UCSD-AML1 (cell line): ENCODE results near the gene PDE2A.
"Not testable (repeated sequence)": the region's sequence is repeated elsewhere in the genome, so short reads cannot be mapped to it uniquely, and the experiment has no call there.

ENCODE experiments used
- DNase-seq: peaks from one replicate; lab custom pipeline; 2025; ENCODE audit not compliant: unreplicated experiment; lab: John Stamatoyannopoulos, UW

The PDE2A gene

DNA sequence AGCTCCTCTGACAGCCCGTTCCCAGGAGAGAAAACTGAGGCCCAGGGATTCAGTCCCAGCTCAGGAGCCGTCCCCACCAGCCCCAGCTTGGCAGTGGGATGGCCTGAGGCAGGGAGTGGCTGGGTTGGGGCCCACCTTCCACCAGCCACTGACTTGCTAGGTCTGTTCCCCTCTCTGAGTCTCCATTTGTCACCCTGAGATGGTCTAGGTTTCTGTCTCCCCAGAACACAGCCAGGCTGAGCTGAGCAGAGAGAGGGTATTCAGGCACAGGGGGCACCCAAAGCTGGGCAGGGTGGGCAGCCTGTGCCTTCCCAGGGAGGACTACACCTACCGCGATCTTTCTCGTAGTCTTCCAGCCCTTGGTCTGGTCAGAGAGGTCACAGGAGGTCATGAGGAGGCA, 95.7 kb downstream of the PDE2A start:
- no peak for DNase-seq

DNA sequence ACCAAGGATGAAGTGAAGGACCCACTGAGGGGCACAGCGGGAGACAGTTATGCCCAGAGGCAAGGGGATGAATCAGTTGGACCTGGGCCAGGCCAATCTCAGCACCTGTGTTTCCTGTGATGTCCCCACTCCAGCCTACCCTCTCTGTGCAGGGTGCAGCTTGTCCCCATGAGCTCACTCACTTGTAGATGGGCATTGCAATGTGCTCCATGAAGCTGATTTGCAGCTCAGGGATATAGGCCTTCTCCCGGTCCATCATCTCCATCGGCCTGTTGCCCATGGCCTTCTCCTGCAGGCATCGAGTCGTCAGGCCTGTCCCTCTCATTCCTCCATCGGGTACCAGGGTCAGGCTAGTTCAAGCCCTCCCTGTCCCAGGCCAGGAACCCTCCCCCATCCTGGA, 96.2 kb downstream of the PDE2A start:
- DNase-seq, result no peak

DNA sequence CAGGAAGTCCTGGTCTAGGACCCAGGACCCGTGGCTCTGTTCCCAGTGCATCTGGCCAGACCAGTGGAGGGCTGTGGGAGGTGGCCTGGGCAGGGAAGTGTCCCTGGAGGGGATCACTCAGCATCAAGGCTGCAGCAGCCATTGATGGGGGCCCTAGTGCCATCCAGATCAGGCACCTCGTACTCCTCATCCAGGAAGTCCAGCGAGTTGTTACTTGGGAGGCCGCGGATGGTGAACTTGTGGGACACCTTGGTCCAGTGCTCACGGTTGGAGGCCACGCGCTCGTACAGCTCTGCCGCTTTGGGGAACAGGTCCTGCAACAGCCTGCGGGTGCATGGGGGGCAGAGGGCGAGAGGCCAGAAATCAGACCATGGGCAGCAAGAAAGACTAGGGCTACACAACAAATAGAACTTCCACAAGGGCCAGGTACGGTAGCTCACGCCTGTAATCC, 96.9 kb downstream of the PDE2A start:
- no peak for DNase-seq

DNA sequence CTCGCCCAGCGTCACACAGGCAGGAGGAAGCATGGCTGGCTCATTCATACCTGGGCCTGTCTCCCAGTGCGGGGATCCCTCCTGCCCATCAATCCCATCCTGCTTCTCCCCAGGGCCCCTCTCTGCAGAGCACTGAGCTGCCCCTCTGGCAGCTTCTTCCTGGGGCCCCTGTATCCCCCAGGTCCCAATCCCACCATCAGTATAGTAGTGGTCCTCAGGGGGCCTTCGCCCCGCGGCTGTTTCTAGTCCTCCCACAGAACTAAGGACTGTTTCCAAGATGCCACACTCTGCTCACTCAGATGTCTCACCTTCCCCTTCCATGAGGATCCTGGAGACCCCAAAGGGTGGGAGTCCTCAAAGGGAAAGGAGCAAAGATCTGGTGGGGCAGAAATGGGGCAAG, 97.6 kb downstream of the PDE2A start:
- no peak for DNase-seq

DNA sequence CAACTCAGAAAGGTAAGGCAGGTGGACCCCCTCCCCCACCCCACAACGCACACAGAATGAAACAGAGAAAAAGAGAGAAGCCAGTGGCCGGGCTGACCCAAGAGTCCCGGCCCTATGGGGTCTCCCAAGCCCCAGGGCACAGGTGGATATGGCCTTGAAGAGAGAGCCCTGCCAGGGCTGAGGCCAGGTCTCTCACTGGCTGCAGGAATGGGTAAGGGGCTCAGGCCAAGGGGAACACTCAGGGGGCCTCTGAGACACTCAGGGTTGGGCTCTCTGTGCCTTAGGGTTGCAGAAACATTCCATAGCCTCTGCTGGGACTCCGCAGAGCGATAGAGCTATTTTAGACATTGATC, 98.0 kb downstream of the PDE2A start:
- DNase-seq, result no peak

DNA sequence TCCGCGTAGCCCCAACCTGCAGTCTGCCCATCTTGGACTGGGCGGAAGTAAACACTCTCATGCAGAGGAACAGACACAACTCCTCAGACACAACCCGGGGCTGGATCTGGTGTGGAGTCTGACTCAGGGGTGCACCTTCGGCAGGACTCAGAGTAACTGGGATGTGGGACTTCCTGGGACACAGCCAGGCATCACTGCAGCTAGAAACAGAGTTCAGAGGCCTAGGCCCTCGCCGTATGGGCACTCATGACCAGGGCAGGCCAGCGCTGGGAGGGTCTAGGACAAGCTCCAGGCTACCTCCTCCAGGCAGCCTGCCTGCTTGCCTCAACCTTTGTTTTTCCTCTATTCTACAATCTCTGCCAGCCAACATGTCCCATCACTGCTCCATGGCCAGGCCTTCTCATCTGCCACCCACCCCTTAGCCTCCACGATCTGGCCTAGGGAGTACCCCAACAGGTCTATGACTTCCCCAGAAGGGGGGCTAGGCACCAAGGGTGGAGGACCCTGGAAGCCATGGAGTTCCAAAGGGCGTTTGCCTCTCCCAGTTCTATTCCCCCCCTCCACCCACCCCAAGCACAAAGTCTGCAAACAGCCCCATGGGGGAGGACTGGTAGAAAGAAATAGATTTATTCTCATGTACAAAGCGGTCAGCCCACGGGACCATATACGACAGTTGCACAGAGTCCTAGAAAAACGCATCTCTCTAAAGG, 98.5 kb downstream of the PDE2A start:
- no peak for DNase-seq

DNA sequence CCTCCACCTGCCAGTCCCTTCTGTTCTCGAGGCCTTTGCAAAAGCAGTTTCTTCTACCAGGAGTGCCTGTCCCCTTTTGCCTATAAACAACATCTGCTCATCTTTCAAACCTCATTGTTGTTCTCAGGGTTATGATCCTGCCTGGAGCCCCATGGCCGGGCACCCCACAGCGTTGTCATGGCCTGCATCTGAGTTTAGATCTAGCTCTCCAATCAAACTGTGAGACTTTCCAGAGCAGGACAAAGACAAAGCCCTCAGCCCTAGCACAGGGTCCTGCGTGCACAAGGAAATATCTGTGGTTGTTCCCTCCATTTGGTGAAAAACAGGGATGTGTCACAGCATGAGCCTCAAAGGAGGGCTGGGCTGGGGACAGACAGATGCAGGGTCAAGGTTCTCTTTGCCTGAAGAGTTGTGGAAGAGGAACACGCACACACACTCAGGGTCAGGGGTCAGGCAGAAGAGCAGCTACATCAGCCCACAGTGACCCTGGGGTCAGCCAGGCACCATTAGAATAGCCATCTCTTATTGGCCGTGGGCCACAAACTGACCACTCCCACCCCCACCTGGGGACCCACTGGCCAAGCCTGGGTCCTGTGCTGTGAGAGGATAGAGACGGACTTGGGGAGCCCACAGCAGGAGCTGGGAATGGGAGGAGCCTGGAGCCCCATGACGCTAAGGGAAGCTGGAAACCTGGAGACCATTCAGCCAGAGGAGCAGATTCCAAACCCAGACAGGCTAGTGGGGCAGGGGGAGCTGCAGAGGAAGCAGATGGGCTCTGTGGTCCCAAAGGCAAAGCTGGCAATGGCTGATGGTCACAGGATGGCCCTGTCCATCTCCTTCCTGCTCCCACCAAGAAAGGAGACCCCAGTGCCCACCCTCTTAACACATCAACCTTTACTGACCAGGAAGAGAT, 99.4 kb downstream of the PDE2A start:
- DNase-seq, result no peak

DNA sequence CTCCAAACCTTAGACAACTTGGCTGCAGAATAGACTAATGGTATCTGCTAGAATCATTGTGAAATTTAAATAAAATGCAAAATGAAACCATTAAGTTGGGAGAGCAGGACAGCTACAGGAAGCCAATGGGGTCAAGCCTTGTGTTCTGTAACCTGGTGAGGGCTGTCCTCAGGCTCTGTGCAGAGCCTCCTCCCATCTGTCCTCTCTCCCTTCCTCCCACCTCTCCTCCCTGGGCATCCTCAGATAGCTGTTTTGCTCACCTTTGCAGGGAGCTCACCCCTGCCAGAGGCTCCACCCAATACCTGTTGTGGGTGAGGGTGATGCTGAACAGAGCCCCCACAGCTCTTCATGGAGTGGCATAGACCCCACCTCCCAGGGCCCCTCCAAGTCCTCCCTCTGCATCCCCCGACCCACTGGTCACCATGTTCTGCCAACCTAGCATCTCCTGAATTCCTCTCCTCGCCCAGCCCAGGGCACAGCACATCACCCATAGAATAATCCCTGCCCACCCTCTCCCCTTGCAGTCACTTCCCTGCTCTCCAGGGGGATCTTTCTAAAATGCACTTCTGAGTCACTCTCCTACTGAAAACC, 100.3 kb downstream of the PDE2A start:
- no peak for DNase-seq

DNA sequence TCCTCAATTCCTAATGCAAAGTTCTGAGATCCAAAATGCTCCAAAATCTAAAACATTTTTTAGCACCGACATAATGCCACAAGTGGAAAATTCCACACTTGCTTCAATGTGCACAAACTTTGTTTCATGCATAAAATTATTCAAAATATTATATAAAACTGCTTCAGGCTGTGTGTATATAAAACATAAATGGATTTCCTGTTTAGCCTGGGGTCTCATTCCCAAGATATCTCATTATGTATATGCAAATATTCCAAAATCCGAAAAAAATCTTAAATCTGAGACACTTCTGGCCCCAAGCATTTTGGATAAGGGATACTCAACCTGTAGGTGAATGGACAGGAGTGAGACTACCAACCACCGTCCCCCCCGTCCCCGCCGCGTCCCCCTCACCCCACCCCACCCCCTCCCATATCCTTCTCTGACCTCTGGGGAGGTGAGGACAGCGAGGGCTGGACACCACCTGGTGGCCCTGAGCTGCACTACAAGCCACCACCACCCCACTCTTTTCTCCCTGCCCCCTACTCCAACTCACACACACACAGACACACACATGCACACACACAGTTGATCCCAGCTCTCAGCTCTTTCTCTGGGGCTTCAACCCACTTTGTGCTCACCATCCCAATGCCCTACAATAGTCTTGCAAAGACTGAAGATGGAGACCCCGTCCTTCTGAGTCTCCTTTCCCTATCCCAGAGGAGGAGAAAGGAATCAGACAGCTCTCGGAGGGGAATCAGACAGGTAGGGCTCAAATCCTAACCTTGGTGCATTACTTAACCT, 101.0 kb downstream of the PDE2A start:
- DNase-seq, result peak; percentile 38

DNA sequence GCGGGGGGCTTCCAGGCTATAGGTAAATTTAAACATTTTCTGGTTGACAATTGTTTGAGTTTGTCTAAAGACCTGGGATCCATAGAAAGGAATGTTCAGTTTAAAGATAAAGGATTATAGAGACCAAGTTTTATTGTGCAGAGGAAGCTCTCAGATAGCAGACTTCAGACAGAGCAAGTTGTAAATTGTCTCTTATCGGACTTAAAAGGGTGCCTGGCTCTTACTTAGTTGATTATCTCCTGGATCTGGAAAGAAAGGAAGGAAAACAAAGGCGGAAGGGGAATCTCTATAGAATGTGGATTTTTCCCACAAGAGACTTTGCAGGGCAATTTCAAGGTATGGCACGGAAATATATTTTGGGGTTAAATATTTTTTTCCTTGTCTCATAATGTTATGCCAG, 101.7 kb downstream of the PDE2A start:
- DNase-seq, result not testable (repeated sequence)

DNA sequence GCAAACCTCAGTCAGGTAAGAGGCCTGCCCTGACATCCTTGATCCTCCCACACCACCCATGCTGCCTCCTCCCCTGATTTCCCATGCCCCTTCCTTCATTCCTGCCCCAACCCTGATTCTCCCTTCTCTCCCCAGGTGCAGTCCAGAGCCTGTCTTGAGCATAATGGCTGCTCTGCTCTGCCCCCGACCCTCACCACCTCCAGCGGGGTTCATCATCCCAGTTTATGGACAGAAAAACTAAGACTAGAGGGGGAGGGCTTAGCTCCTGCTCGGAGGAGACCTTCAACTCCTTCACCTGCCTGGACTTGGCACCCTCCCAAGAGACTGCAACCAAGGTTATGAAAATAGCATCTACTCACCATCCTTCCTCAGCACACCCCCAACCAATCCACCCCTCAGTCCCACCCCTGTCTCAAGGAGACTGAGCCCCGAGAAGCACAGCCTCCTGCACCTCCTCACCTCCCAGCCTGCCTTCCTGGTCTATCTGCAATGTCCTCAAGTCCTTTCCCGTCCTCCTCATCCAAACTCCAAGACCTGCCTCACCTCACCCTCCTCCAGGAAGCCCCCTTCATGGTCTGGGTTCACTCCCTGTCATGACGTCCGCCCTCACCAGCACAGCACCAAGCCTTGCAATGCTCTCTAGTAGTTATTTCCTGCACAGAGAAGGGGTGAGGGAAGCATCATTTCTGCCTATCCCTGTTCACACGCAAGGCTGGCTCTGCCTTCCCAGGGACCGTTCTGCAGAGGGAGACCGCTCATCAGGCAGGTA, 103.1 kb downstream of the PDE2A start:
- no peak for DNase-seq

DNA sequence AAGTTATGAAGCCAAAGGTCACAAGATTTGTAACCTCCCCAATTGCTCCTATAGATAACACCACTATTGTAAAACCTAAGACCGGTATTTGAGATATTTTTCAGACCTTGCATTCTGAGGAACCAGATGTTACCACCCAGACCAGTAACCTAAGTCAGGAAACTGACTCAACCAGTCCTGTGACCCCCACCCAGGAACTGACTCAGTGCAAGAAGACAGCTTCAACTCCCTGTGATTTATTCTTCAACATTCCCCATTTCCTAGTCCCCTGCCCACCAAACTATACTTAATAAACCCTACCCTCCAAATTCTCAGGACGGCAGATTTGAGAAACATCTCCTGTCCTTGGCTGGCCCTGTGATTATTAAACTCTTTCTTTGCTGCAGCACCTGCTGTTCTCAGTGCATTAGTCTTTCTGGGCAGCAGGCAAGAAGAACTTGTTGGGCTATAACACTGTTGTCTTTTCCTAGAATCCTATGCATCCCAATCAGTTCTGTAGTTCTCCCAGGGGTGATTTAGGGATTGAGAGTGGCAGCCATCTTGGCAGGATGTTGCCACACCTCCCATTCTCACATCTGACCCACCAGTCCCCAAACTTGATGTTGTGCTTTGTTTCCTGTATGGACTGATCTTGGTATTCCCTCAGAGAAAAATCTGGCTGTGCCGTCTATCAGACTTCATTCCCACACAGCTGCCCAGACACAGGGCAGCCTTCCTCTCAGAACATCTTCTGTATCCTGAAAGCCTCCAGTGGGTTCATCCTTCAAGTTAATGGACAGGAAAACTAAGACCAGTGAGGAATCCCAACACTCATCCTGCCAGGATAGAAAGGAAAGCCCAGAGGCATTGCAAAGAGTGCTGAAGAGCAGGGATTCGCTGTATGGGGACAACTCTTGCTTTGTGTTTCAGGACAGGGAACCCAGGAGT, 104.0 kb downstream of the PDE2A start:
- no peak for DNase-seq

DNA sequence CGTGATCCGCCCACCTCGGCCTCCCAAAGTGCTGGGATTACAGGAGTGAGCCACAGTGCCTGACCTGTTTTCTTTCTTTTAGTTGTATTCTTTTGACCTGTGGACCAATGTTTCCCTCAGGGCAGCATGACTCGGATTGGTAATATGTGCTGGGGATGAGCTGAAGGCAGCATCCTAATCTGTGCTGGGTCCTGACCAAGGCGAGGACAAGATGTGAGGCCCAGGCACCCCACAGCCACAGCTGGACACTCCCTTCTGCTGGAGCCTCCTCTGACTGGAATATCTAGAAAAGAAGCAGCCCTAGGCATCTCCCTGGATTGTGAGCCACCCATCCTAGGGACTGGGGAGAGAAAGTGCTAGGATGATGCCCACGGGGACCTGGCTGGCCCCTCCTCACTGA, 105.4 kb downstream of the PDE2A start:
- no peak for DNase-seq

DNA sequence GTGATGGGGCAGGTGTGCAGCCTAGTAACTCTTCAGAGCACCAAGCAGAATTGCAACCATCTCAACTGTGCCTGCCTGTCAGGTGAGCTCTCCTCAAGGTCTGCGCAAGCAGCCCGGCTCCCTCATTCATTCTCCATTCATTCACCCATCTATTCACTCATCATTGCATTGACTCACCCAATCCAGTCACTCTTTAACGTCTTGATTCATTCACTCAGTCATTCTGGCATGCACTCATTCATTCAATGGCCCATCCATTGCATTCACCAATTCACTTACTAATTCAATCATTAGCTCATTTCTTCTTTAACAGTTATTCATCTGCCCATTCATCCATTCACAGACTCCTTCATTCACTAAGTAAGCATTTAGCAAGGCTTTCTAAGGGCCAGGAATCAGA, 111.8 kb downstream of the PDE2A start:
- no peak for DNase-seq

DNA sequence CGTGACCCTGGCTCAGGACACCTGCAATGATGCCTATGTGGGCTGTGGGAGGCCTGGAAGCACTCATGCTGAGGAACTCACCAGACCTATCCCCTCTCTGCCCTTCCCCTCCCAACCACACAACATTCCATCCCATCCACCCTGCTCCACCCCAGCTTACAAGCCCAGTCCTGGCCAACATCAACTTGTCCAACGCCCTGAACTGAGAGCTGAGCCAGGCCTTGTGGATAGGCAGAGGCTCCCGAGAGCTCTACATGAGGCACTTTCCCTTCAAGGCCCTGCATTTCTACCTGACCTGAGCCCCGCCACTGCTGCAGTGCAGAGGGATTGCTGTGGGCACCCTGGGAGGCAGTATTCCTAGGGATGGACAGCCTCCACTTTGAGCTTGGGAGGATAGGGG, 112.4 kb downstream of the PDE2A start:
- no peak for DNase-seq

DNA sequence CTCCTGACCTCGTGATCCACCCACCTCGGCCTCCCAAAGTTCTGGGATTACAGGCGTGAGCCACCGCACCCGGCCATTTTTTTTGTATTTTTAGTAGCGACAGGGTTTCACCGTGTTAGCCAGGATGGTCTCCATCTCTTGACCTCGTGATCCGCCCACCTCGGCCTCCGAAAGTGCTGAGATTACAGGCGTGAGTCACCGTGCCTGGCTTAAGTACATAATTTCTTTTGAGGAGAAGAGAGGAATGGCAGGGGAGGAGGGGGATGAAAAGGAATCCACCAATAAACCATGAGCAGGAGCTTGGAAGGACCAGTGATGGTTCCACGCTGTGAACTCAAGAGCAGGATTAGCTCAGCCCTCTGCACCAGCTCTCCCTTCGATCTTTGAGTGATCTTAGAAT, 113.4 kb downstream of the PDE2A start:
- DNase-seq, result not testable (repeated sequence)

DNA sequence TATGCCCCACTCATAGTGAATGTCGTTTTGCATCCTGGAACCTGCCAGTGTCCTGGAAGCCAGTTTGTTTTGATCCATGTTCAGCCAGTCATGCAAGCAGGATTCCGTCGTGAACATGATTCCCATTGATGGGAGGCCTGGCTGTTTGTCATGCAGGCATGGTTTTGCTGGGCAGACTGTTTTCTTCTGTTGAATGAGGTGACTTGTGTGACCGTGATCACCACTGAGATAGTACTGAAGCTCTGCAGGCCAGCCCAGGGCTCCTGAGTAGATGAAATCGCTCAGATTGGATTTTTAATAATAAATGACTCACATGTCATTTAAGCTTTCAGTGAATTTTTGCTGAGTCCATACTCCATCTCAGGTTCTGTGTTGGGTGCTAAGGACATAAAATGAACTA, 117.8 kb downstream of the PDE2A start:
- DNase-seq, result no peak

DNA sequence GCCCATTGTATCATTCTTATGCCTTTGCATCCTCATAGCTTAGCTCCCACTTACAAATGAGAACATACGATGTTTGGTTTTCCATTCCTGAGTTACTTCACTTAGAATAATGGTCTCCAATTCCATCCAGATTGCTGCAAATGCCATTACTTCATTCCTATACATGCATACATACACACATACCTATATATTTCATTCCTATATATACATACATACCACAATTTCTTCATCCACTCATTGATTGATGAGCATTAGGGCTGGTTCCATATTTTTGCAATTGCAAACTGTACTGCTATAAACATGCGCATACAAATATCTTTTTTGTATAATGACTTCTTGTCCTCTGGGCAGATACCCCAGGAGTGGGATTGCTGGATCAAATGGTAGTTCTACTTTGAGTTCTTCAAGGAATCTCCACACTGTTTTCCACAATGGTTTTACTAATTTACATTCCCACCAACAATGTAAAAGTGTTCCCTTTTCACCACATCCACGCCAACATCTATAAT, 119.2 kb downstream of the PDE2A start:
- not testable (repeated sequence) for DNase-seq

DNA sequence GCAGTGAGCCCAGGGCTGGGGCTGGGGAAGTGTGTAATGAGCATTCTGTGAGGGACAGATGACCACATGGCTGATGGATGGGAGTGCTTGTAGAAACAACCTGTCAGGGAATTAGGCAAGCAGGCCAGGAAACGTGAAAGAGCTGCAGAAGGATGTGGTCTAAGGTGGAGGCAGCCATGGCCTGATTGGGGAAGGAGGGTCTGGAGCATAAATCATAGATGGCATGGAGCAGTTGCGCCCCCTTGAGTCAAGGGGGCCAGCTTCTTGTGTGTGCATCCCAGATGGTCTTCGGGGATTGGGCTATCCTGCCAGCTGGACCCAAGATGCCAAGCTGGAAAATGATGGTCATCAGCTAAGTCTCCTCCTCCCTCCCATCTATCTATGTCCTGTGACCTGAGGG, 120.5 kb downstream of the PDE2A start:
- peak; percentile 66 for DNase-seq
